Stimulated activated CD8-positive, alpha-beta memory T cell treated with anti-CD3 and anti-CD28 coated beads, Interleukin-12 subunit alpha, Interleukin-12 subunit beta, amount 100 ng/mL, for 1 hour (primary cell): ENCODE measurements around the gene CD209.
"Not testable (repeated sequence)": the region's sequence is repeated elsewhere in the genome, so short reads cannot be mapped to it uniquely, and the experiment has no call there.

ENCODE experiments used
- DNase-seq: peaks from one replicate; pipeline ENCODE4 v3.0.0-alpha.2; 2020; ENCODE audit warnings: low read depth

Gene CD209, protein sequence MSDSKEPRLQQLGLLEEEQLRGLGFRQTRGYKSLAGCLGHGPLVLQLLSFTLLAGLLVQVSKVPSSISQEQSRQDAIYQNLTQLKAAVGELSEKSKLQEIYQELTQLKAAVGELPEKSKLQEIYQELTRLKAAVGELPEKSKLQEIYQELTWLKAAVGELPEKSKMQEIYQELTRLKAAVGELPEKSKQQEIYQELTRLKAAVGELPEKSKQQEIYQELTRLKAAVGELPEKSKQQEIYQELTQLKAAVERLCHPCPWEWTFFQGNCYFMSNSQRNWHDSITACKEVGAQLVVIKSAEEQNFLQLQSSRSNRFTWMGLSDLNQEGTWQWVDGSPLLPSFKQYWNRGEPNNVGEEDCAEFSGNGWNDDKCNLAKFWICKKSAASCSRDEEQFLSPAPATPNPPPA

DNA sequence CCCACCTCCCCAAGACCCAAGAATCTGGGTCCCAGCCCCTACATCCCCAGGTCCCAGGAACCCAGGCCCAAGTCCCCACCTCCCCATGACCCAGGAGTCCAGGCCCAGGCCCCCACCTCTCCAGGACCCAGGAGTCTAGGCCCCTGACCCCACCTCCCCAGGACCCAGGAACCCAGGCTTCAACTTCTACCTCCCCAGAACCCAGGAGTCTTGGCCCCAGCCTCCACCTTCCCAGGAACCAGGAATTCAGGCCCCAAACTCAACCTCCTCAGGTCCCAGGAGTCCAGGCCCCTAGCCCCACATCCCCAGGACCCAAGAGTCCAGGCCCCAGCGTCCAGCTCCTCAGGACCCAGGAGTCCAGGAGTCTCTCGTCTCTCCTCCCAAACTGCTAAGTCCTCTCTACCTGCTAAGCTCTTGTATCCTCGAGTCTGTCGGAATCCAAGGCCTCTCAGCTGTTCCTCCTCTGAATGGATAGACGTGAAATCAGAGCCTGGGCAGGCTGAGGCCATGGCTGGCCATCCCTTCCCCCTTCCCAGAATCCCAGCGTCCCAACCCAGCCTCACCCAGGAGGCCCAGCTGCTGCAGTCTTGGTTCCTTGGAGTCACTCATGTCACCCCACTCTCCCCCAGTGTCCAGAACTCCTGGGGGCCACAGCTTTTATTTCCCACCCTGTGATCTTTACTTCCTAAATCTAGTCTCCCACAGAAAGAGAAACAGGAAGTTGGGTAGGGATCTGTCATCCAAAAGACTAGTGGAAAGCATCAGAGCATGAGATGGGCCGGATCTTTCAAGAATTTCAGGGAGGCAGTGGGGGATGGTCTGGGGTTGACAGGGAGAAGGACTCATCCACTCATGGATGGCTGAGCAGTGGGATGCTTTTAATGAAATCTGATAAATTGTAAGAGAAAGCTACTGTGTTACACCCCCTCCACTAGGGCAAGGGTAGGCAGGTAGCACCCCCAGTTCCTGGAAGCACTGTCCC, at the start of gene CD209:
CD209 (minus strand) TSS at position 632 of the 982 bp plus-strand sequence; CDS start at position 609, 23 bp downstream.
- DNase-seq: no peak

DNA sequence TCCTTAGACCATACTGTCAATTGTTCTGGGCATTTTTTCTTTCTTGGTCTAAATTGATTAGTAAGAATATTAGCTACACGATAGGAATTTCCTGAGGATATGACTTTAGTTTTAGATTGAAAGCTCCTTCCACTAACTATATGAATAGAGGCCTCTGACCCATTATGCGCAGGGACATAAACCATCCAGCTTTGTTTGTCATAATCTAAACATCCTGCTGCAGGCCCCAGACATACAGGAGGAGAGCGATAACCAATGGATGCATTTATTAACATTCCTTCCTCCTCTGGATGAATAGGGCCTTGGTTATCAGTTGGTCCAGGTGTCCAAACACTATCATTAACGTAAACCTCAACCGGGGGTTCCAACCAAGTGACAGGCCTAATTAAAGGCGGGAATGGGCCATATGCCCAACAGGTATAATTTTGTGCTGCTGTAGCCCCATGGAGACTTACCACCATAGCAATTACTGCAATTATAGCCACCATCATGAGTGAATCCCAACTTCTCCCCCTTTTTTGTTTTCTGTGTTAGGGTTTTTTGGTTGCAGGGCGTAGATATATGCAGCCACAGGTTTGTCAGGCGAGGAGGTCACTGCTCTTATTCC, 48.3 kb upstream of the CD209 start:
- no peak for DNase-seq

DNA sequence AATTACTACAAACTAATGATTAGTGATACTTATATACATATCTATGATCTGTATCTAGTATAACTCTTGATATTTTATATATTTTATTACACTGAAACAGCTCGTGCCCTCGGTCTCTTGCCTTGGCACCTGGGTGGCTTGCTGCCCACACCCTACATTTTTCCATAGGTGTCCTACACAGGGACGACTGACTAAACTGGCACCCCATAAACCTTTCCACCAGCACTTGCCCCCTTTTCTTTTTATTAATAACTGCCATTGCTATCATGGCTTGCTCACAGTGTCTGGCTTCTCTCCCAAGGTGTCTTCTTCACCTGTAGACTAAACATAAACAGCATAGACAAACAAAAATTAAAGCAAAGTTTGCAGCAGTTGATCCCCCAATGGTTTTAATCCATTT, 46.2 kb upstream of the CD209 start:
- DNase-seq: no peak

DNA sequence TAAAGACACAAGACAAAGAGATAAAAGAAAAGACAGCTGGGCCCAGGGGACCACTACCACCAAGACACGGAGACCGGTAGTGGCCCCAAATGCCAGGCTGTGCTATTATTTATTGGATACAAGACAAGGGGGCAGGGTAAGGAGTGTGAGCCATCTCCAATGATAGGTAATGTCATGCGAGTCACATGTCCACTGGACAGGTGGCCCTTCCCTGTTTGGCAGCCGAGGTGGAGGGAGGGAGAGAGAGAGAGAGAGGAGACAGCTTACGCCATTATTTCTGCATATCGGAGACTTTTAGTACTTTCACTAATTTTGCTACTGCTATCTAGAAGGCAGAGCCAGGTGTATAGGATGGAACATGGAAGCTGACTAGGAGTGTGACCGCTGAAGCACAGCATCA, 45.4 kb upstream of the CD209 start:
- DNase-seq: not testable (repeated sequence)

DNA sequence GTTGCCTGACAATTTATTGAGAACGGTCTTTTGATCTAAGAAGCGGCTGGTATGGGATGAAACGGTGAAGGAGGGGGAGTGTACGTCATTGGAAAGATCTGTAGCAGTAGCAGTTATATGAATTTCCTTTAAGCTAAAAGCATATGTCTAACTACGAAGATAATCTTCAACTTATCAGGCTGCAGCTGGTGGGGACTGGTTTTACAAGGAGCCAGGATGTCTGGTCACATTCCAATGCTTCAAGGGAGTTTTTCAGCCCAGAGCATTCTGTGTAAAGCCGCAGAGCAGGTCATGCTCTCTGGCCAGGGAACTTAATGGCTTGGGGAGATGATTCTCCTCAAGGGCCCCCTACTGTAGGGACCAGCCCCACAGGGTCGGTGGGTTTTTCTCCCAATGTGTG, 44.9 kb upstream of the CD209 start:
- DNase-seq: no peak

GRCh38 chr19:7790416-7790815, 43.1 kb upstream of the CD209 start:
- no peak for DNase-seq

DNA sequence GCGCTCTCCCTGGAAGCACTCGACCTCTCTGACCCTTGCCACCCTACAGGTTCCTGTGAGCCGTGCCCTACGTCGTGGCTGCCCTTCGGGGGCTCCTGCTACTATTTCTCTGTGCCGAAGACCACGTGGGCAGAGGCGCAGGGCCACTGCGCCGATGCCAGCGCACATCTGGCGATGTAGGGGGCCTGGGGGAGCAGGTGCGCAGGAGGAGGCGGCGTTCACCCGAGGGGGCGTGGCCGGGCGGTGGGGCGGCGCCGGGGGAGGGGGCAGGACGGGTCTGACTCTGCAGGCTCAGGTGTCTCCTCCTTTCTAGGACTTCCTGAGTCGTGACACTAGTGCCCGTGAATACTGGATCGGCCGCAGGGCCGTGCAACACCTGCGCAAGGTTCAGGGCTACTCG, 42.1 kb upstream of the CD209 start:
- no peak for DNase-seq

GRCh38 chr19:7788933-7789323, 41.6 kb upstream of the CD209 start:
- DNase-seq: no peak

DNA sequence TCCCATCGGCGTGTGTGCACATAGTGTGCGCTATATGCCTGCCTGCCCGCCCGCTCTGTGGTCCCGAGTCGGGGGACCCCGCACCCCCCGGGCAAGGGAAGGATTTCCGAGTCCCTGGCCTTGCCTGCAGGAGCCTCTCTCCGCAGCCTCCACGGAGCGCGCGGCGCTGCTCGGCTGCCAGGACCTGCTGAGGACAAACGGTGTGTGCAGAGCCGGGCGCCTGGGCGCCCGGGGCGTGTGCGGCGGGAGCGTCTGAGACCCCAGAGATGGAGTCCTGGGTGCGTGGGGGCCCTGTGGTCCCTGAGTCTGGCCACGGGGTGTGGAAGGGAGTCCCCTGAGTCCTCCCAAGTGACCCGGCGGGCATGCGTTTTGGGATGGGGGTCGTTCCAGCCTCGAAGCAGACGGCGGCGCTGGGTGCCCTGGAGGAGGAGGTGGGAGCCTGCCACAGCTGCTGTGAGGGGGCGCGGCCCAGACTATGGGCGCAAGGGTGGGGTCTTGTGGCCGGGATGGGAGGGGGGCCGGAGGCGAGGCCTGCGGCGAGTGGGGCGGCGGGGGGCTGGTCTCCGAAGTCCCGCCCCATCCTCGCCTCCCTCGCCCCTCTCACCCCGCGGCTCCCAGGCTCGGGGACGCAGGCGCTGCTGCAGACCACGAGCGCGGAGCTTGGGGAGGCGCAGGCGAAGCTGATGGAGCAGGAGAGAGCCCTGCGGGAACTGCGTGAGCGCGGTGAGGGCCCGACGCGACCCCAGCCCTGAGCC, 41.0 kb upstream of the CD209 start:
- no peak for DNase-seq

GRCh38 chr19:7787602-7788177, 40.4 kb upstream of the CD209 start:
- no peak for DNase-seq

- no peak for DNase-seq
Measured at GRCh38 chr19:7787141-7787540, 39.8 kb upstream of the CD209 start.

GRCh38 chr19:7784856-7785255, 37.5 kb upstream of the CD209 start:
- no peak for DNase-seq

GRCh38 chr19:7783991-7784423, 36.7 kb upstream of the CD209 start:
- no peak for DNase-seq

DNA sequence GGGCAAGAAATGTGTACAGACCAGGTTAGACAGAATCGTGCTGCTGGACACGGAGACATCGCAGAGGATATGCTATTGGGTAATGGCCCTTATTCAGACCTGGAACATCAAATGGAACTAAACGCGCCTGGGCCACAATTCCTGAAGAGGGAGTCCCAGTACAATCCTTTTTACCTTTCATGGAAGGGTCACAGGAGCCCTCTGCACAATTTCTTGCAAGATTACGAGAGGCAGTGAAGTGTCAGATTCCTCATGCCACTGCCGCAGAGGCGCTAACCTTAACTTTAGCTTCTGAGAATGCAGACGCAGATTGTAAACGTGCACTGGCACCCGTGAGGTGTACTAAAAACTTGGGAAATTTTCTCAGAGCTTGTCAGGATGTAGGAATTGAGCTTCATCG, 33.8 kb upstream of the CD209 start:
- no peak for DNase-seq

GRCh38 chr19:7779631-7780486, 32.5 kb upstream of the CD209 start:
- no peak for DNase-seq

- no peak for DNase-seq
Measured at GRCh38 chr19:7778081-7778480, 30.7 kb upstream of the CD209 start.

DNA sequence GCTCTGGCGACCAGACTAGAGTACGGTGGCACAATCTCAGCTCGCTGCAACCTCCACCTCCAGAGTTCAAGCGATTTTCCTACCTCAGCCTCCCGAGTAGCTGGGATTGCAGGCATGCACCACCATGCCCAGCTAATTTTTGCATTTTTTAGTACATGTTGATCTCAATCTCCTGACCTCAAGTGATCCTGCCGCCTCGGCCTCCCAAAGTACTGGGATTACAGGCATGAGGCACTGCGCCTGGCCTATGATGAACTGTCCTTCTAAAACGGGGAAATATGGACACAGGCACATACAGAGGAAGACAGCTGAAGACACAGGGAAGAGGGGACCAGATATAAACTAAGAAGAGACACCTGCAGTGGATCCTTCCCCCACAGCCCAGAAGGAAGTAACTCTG, 28.4 kb upstream of the CD209 start:
- no peak for DNase-seq

- no peak for DNase-seq
Measured at GRCh38 chr19:7773841-7774240, 26.5 kb upstream of the CD209 start.

DNA sequence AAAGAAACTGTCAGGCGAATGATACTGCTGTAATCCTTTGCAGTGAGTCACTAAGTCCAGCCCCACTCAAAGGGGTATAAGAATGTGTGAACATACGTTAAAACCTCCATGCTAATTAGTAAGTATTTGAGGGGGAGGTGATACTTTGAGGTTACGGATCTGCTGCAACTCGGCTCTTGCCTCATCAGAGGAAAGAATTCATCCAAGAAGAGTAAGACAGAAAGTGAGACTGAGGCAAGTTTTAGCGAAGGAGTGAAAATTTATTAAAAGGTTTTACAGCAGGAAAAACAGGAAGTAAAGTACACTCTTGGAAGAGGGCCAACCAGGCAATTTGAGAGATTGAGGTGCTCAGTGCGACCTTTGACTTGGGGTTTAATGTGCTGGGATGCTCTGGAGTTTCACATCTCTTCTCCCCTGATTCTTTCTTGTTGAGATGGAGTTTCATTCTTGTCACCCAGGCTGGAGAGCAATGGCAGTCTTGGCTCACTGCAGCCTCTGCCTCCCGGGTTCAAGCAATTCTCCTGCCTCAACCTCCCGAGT, 25.5 kb upstream of the CD209 start:
- peak; percentile 1 for DNase-seq

DNA sequence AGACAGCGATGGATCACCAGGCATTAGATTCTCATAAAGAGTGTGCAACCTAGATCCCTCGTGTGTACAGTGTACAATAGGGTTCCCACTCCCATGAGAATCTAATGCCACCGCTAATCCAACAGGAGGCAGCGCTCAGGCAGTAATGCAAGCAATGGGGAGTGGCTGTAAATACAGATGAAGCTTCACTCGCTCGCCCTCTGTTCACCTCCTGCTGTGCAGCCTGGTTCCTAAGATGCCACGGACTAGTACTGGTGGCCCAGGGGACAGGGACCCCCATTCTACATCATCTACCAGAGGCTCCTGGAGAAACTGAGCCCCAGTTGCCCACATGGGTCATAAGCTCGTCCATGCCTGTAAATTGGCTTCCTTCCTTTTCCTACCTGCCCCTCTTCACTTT, 23.7 kb upstream of the CD209 start:
- no peak for DNase-seq
